ENCODE data around the gene CDK14. TPM values are rescaled to one million over a fixed set of nuclear protein-coding genes. Genes with fewer than 3 reads are reported as not detected.

Gene CDK14
- total and polyA plus RNA-seq, 4 donors: 60.9 to 126 (median 82.9) TPM

DNA sequence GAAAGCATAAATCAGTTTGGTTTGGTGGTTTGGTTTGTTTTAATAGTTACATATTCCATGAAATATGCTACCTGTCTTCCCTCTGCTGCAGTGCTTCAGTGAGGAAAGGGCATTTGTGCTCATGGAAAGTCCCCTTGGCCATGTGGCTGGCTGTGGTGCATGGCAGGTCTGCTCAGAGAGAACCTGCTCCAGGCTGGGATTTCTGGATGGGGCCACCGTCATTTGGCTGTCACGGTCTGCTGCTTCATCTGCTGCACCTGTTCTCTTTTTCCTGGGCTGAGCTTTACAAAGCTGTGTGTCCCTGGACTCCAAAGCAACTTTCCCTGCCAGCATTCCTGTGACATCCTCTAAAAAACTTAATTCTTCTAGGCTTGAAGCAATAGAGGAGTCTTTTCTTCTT, 8.9 kb downstream of the CDK14 start:
- no peak overlapping the region for H3K27ac ChIP-seq (ENCODE audit: low read depth, low read length)
- 53% methylated on average over 2 of the region's 2 CpGs for WGBS (ENCODE audit: insufficient coverage)
- no peaks in the 10 kb centered on the region for H3K27me3 ChIP-seq (ENCODE audit: control insufficient read depth, insufficient read depth, low read length)
- peak in 2 of 6 donors; percentile 40 to 65 for DNase-seq (ENCODE audit: low read depth in 4 of 6, low spot score in 6 of 6)
- peaks cover 4% of the 10 kb centered on the region for H3K4me1 ChIP-seq (ENCODE audit: control insufficient read depth, insufficient read depth, low read length)
- H3K4me3 ChIP-seq (ENCODE audit: low read depth, low read length): no peak overlapping the region
- no peaks in the 10 kb centered on the region for H3K9me3 ChIP-seq (ENCODE audit: control insufficient read depth, insufficient read depth, low read length)
- no peaks in the 10 kb centered on the region for H3K36me3 ChIP-seq (ENCODE audit: control insufficient read depth, insufficient read depth, low read length)

DNA sequence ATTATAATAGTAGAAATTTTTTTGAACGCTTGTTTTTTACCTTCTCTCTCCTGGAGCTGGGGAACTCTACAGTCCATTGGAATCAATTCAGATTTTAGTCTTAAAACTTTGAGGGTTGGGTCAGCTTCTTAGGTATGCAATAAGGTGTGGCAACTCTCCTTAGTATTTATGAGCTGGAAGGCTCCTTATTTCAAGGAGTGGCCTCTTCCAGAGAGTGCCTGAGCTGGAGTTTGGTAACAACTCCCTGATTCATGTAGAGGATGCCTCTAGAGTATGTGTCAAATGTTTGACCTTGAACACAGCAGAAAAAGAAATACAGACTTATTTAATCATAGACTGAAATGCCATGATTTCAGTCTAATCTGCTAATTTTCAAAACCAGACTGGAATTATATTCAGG, 11.1 kb downstream of the CDK14 start:
- Histone ChIP-seq H3K4me3 (ENCODE audit: low read depth, low read length) (no peak overlapping the region), H3K27me3 (ENCODE audit: control insufficient read depth, insufficient read depth, low read length) (no peaks in the 10 kb centered on the region), H3K36me3 (ENCODE audit: control insufficient read depth, insufficient read depth, low read length) (peaks cover 2% of the 10 kb centered on the region), H3K27ac (ENCODE audit: low read depth, low read length) (no peak overlapping the region), H3K4me1 (ENCODE audit: control insufficient read depth, insufficient read depth, low read length) (peaks cover 4% of the 10 kb centered on the region), H3K9me3 (ENCODE audit: control insufficient read depth, insufficient read depth, low read length) (no peaks in the 10 kb centered on the region)
- no CpG with 5 or more reads among the region's 1 CpG for WGBS (ENCODE audit: insufficient coverage)
- no peak for DNase-seq (ENCODE audit: low read depth in 4 of 6, low spot score in 6 of 6)

DNA sequence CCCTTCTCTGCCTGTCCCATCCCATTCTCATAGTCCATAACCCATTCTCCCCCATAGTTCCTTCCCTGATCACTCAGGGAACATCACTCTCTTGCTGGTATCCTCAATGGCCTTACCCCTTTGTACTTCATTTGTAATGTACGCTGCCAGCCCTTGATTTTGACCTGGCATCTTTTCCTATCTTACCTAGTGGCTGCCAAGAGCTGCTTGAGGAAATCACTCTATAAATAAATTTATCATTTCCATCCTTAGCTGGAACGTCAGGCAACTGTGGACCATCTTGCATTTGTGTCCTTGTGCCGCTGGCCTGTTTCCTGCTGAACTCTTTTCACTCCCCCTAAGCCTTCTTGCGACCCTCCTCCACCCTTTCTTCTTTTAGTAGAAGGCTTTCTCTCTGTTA, 14.0 kb downstream of the CDK14 start:
- Histone ChIP-seq H3K4me3 (ENCODE audit: low read depth, low read length) (no peak overlapping the region), H3K9me3 (ENCODE audit: control insufficient read depth, insufficient read depth, low read length) (no peaks in the 10 kb centered on the region), H3K36me3 (ENCODE audit: control insufficient read depth, insufficient read depth, low read length) (peaks cover 2% of the 10 kb centered on the region), H3K4me1 (ENCODE audit: control insufficient read depth, insufficient read depth, low read length) (peaks cover 1% of the 10 kb centered on the region), H3K27me3 (ENCODE audit: control insufficient read depth, insufficient read depth, low read length) (no peaks in the 10 kb centered on the region), H3K27ac (ENCODE audit: low read depth, low read length) (no peak overlapping the region)
- DNase-seq (ENCODE audit: low read depth in 4 of 6, low spot score in 6 of 6): no peak
- WGBS (ENCODE audit: insufficient coverage): 81% methylated on average over 3 of the region's 4 CpGs

DNA sequence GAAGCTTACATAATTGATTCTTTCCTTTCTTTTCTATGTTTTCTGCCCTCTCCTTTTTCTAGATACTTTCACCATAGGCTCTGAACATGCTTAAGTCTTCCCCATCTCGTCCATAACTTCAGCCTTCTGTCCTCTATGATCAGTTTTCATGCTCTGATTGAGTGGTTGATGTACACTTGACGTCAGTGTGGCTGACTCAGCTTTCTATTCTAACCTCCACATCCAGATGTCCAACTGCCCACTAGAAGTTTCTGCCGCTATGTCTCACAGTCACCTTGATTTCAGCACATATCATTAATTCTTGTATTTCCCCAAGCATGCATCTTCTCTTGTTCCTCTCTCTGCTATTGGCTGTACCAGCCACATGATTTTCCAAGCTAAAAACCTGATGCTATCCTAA, 15.0 kb downstream of the CDK14 start:
- WGBS (ENCODE audit: insufficient coverage): 100% methylated on average over 2 of the region's 3 CpGs
- no peaks in the 10 kb centered on the region for H3K4me1 ChIP-seq (ENCODE audit: control insufficient read depth, insufficient read depth, low read length)
- H3K36me3 ChIP-seq (ENCODE audit: control insufficient read depth, insufficient read depth, low read length): peaks cover 2% of the 10 kb centered on the region
- H3K9me3 ChIP-seq (ENCODE audit: control insufficient read depth, insufficient read depth, low read length): no peaks in the 10 kb centered on the region
- H3K27ac ChIP-seq (ENCODE audit: low read depth, low read length): no peak overlapping the region
- H3K4me3 ChIP-seq (ENCODE audit: low read depth, low read length): no peak overlapping the region
- H3K27me3 ChIP-seq (ENCODE audit: control insufficient read depth, insufficient read depth, low read length): no peaks in the 10 kb centered on the region
- DNase-seq (ENCODE audit: low read depth in 4 of 6, low spot score in 6 of 6): no peak

GRCh38 chr7:90613088-90613498, 17.0 kb downstream of the CDK14 start:
- H3K9me3 ChIP-seq (ENCODE audit: control insufficient read depth, insufficient read depth, low read length): no peaks in the 10 kb centered on the region
- H3K4me3 ChIP-seq (ENCODE audit: low read depth, low read length): no peak overlapping the region
- no peaks in the 10 kb centered on the region for H3K4me1 ChIP-seq (ENCODE audit: control insufficient read depth, insufficient read depth, low read length)
- H3K27ac ChIP-seq (ENCODE audit: low read depth, low read length): no peak overlapping the region
- no peaks in the 10 kb centered on the region for H3K27me3 ChIP-seq (ENCODE audit: control insufficient read depth, insufficient read depth, low read length)
- H3K36me3 ChIP-seq (ENCODE audit: control insufficient read depth, insufficient read depth, low read length): peaks cover 2% of the 10 kb centered on the region
- 83% methylated on average over 2 of the region's 3 CpGs for WGBS (ENCODE audit: insufficient coverage)
- DNase-seq (ENCODE audit: low read depth in 4 of 6, low spot score in 6 of 6): no peak

DNA sequence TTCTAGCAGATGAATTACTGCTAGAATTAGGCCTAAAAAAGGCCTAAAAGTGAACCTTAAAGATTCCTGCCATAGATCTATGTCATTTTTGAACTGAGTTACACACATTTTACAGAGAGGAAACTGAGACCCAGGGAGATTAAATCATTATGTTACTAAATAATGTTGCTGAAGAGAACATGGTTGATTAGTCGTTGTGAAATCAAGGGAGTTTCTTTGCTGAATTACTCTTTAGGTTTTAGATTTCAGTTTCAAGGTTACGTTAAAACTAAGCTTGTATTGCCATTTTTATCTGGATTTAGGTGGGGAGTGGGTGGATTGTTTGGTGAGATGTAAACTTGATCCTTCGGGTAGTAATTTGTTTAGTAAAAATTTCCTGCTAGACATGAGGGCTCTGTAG, 21.3 kb downstream of the CDK14 start:
- no peak for DNase-seq (ENCODE audit: low read depth in 4 of 6, low spot score in 6 of 6)
- Histone ChIP-seq H3K36me3 (ENCODE audit: control insufficient read depth, insufficient read depth, low read length) (no peaks in the 10 kb centered on the region), H3K9me3 (ENCODE audit: control insufficient read depth, insufficient read depth, low read length) (no peaks in the 10 kb centered on the region), H3K4me3 (ENCODE audit: low read depth, low read length) (no peak overlapping the region), H3K27me3 (ENCODE audit: control insufficient read depth, insufficient read depth, low read length) (no peaks in the 10 kb centered on the region), H3K27ac (ENCODE audit: low read depth, low read length) (no peak overlapping the region), H3K4me1 (ENCODE audit: control insufficient read depth, insufficient read depth, low read length) (no peaks in the 10 kb centered on the region)
- 94% methylated on average over 3 of the region's 3 CpGs for WGBS (ENCODE audit: insufficient coverage)

- no peak overlapping the region for H3K4me3 ChIP-seq (ENCODE audit: low read depth, low read length)
- no CpG with 5 or more reads among the region's 4 CpGs for WGBS (ENCODE audit: insufficient coverage)
- H3K4me1 ChIP-seq (ENCODE audit: control insufficient read depth, insufficient read depth, low read length): peaks cover under 1% of the 10 kb centered on the region
Observed at GRCh38 chr7:90618876-90619275, 22.8 kb downstream of the CDK14 start.

GRCh38 chr7:90621125-90621746, 25.1 kb downstream of the CDK14 start:
- H3K27me3 ChIP-seq (ENCODE audit: control insufficient read depth, insufficient read depth, low read length): no peaks in the 10 kb centered on the region
- H3K36me3 ChIP-seq (ENCODE audit: control insufficient read depth, insufficient read depth, low read length): no peaks in the 10 kb centered on the region
- H3K4me3 ChIP-seq (ENCODE audit: low read depth, low read length): no peak overlapping the region
- WGBS (ENCODE audit: insufficient coverage): 67% methylated on average over 1 of the region's 2 CpGs
- DNase-seq (ENCODE audit: low read depth in 4 of 6, low spot score in 6 of 6): no peak
- peaks cover 11% of the 10 kb centered on the region for H3K4me1 ChIP-seq (ENCODE audit: control insufficient read depth, insufficient read depth, low read length)
- no peak overlapping the region for H3K27ac ChIP-seq (ENCODE audit: low read depth, low read length)
- no peaks in the 10 kb centered on the region for H3K9me3 ChIP-seq (ENCODE audit: control insufficient read depth, insufficient read depth, low read length)

More at GRCh38 chr7:90618876-90619275, 22.8 kb downstream of the CDK14 start:
- DNase-seq (ENCODE audit: low read depth in 4 of 6, low spot score in 6 of 6): no peak
- no peaks in the 10 kb centered on the region for H3K9me3 ChIP-seq (ENCODE audit: control insufficient read depth, insufficient read depth, low read length)
- H3K27ac ChIP-seq (ENCODE audit: low read depth, low read length): no peak overlapping the region
- no peaks in the 10 kb centered on the region for H3K27me3 ChIP-seq (ENCODE audit: control insufficient read depth, insufficient read depth, low read length)
- no peaks in the 10 kb centered on the region for H3K36me3 ChIP-seq (ENCODE audit: control insufficient read depth, insufficient read depth, low read length)

GRCh38 chr7:90621747-90622140, 25.6 kb downstream of the CDK14 start:
- WGBS (ENCODE audit: insufficient coverage): 50% methylated on average over 4 of the region's 4 CpGs
- H3K4me3 ChIP-seq (ENCODE audit: low read depth, low read length): no peak overlapping the region
- H3K9me3 ChIP-seq (ENCODE audit: control insufficient read depth, insufficient read depth, low read length): no peaks in the 10 kb centered on the region
- peaks cover 11% of the 10 kb centered on the region for H3K4me1 ChIP-seq (ENCODE audit: control insufficient read depth, insufficient read depth, low read length)
- H3K27ac ChIP-seq (ENCODE audit: low read depth, low read length): no peak overlapping the region
- DNase-seq (ENCODE audit: low read depth in 4 of 6, low spot score in 6 of 6): no peak
- no peaks in the 10 kb centered on the region for H3K36me3 ChIP-seq (ENCODE audit: control insufficient read depth, insufficient read depth, low read length)
- no peaks in the 10 kb centered on the region for H3K27me3 ChIP-seq (ENCODE audit: control insufficient read depth, insufficient read depth, low read length)

DNA sequence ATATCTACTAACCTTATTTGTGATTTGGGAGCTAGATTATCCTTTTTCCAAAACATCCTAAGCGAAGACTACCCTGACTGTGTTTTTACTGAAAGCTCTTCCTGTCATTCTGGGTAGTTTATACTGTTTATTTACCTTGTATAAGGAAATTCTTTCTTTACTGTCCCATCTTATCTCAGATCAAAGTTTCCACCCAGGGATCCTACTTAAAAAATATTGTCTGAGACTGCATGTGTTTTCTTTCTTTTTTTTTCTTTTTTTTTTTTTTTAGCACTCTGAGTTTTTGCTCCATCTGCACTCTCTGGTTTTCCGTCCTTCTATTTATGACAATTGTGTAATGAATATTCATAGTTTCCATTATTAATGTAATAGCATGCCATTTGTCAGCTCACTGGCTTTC, 26.5 kb downstream of the CDK14 start:
- peaks cover 11% of the 10 kb centered on the region for H3K4me1 ChIP-seq (ENCODE audit: control insufficient read depth, insufficient read depth, low read length)
- no peaks in the 10 kb centered on the region for H3K27me3 ChIP-seq (ENCODE audit: control insufficient read depth, insufficient read depth, low read length)
- DNase-seq (ENCODE audit: low read depth in 4 of 6, low spot score in 6 of 6): no peak
- no peak overlapping the region for H3K4me3 ChIP-seq (ENCODE audit: low read depth, low read length)
- H3K9me3 ChIP-seq (ENCODE audit: control insufficient read depth, insufficient read depth, low read length): no peaks in the 10 kb centered on the region
- H3K36me3 ChIP-seq (ENCODE audit: control insufficient read depth, insufficient read depth, low read length): no peaks in the 10 kb centered on the region
- WGBS (ENCODE audit: insufficient coverage): no CpG with 5 or more reads among the region's 2 CpGs
- H3K27ac ChIP-seq (ENCODE audit: low read depth, low read length): no peak overlapping the region
